Heart left ventricle (tissue), 16 donors: Measurements from ENCODE around the gene WFS1. TPM values are rescaled to one million over a fixed set of nuclear protein-coding genes. Genes with fewer than 3 reads are reported as not detected.
A peak's percentile ranks its signal among the peaks of the same experiment; 100 is the strongest.

Experiments
- ATAC-seq, 4 donors: fragments of 200-7000 bp; cut with Tn5 transposase; one replicate each; pipeline ENCODE4 v1.9.1; 2020 to 2022; ENCODE audit warnings: moderate library complexity in 4 of 4, mild to moderate bottlenecking in 3 of 4, moderate number of reproducible peaks in 1 of 4
- DNase-seq, 5 donors: peaks; one replicate each; pipeline ENCODE4 v3.0.0-alpha.2; 2020
- H3K27ac ChIP-seq, 12 donors: fragments of 200-600 bp; sonication (generic) in 4 of 12; one replicate each; pipeline versions ENCODE4 v1.5.0 to v1.8.0; 2016 to 2022; ENCODE audit warnings: mild to moderate bottlenecking in 2 of 12
- H3K27me3 ChIP-seq, 9 donors: fragments of 200-600 bp; sonication (generic) in 2 of 9; one replicate each; pipeline versions ENCODE4 v1.5.1 to v1.8.0; 2016 to 2022; ENCODE audit warnings: mild to moderate bottlenecking in 3 of 9
- H3K36me3 ChIP-seq, 9 donors: fragments of 200-600 bp; sonication (generic) in 2 of 9; one replicate each; pipeline versions ENCODE4 v1.5.0 to v1.8.0; 2018 to 2022; ENCODE audit warnings: mild to moderate bottlenecking in 2 of 9
- H3K4me1 ChIP-seq, 12 donors: fragments of 200-600 bp; sonication (generic) in 4 of 12; one replicate each; pipeline versions ENCODE4 v1.5.0 to v1.8.0; 2016 to 2022; ENCODE audit warnings: mild to moderate bottlenecking in 3 of 12
- H3K4me3 ChIP-seq, 12 donors: fragments of 200-600 bp; sonication (generic) in 4 of 12; one replicate each; pipeline versions ENCODE4 v1.5.0 to v1.8.0; 2017 to 2022; ENCODE audit warnings: mild to moderate bottlenecking in 9 of 12, moderate library complexity in 4 of 12
- H3K9me3 ChIP-seq, 12 donors: fragments of 200-600 bp; sonication (generic) in 4 of 12; one replicate each; pipeline versions ENCODE4 v1.5.0 to v1.8.0; 2016 to 2022; ENCODE audit warnings: mild to moderate bottlenecking in 1 of 12
- CTCF ChIP-seq, 12 donors: fragments of 200-600 bp; sonication (generic) in 4 of 12; IDR thresholded peaks; one replicate each; pipeline versions ENCODE4 v1.5.0 to v1.8.0; 2018 to 2022; ENCODE audit warnings: antibody characterized with exemption in 12 of 12, mild to moderate bottlenecking in 5 of 12
- POLR2A ChIP-seq, 2 donors: fragments of 450-650 bp; IDR thresholded peaks; one replicate each; pipeline ENCODE4 v1.6.1; 2017; ENCODE audit warnings: antibody characterized with exemption in 2 of 2, mild to moderate bottlenecking in 2 of 2, moderate library complexity in 2 of 2
- WGBS, 4 donors: extraction: QIAGEN DNeasy Blood & Tissue Kit in 2 of 4; methylation state at CpG; one replicate each; pipeline versions ENCODE4 v1.1.5 to v1.1.7; 2013 to 2018; 5-methylcytosine and 5-hydroxymethylcytosine counted together
- intact Hi-C, 10 donors: fragments of 100-400 bp; cut with DNase I; formaldehyde crosslinking; loops; one replicate each; pipeline versions ENCODE4 v1.11.1 to v1.14.2; 2022
- polyA plus RNA-seq, 2 donors: library from polyadenylated mRNA; stranded (reverse); fragments of 200-250 nt; gene quantifications; one replicate each; pipeline ENCODE4 v1.2.3, GENCODE V29; 2013
- total RNA-seq, 9 donors: library from RNA; depleted of rRNA in 2 of 9; stranded (reverse); fragments of >200 nt in 2 of 9; fragmentation: NEBNext Ultra II Directional in 3 of 9; extraction: Animal tissue kit (Norgen Biotek cat#: 25700) in 3 of 9; gene quantifications; one replicate each; pipeline versions ENCODE4 v1.1.0 to v1.2.4, GENCODE V29; 2016 to 2023
- donor health status: ischemic (EF 13 %, LVEDD 7.1; RV severe dilation, severe dysfunction).
- donor health status: healthy with polysubstance abuse.
- donor health status: DM: no; HTN: yes; CAD: no.
- donor health status: DM: no; HTN: no; CAD: no.
- donor health status: ischemic (EF 25% LVEDD 6.9; RV normal size, moderate dysfunction).
- donor health status: ischemic (EF 25% LVEDD 5.7; RV mildly dilated, moderate dysfunction).
- donor health status: healthy.
- donor health status: DM: yes; HTN: yes; CAD: no.
- donor health status: ischemic (EF 35%, LVEDD 5.7; RV mildly dilated, moderate dysfunction).
- donor health status: nonischemic (EF 11% LVEDD 7.7; RV severe dilation, severe dysfunction).
- donor health status: DM: yes; HTN: yes; CAD: no.
- donor health status: PGD.
- donor health status: ischemic (EF 29% LVEDD 5.4; RV normal size, mild dysfunction).
- donor health status: nonischemic (EF 23%, LVEDD 6.1; RV moderate dilation, normal function).

The WFS1 gene
- total and polyA plus RNA-seq, 11 donors: 44.8 to 202 (median 73.2) TPM

- WGBS, 4 donors: 81 to 88% (median 87%) methylated on average over 11 to 12 of the region's 12 CpGs
- DNase-seq (peak in 1 of 5 donors; percentile 19), ATAC-seq (no peak)
- Histone ChIP-seq H3K27ac (no peak overlapping the region), H3K27me3 (peaks cover 0 to 13% (median 0%) of the 10 kb centered on the region in 9 donors), H3K9me3 (no peaks in the 10 kb centered on the region), H3K4me1 (no peaks in the 10 kb centered on the region), H3K36me3 (no peaks in the 10 kb centered on the region), H3K4me3 (no peak overlapping the region)
- intact Hi-C loops: no loop called here
- no peak for TF ChIP-seq CTCF (IDR thresholded peaks at IDR 0.05)
- TF ChIP-seq POLR2A (IDR thresholded peaks at IDR 0.05): no peak
Measured at GRCh38 chr4:6262176-6262575, 7.5 kb upstream of the WFS1 start.

DNA sequence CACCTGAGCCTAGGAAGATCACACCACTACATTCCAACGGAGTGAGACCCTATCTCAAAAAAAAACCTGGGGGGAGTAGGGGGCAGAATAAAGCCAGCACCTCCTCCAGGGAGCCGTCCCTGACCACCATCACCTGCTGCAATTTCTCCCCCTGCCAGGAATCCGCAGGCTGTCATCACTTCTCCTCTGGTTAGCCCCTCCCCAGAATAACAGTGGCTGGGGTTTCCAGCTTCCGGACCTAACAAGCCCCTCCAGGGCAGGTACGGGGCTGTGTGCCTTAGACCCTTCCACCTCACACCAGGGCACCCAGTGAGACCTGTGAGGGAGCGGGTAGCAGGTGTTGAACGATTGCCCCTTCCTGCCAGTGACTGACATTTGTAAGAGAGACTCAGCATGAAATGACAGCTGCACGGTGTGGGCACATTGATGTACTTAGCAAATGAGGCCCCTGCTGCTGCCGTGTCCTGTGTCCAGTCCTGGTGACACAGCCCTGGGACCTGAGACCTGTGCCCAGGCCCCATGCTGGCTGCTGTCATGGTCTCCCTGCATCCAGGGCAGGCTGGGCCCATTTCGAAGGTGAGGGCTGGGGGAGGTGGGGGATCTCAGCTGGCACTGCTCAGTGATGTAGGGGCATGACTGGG lies 6.7 kb upstream of the WFS1 start:
- TF ChIP-seq POLR2A (IDR thresholded peaks at IDR 0.05): no peak
- no peak for TF ChIP-seq CTCF (IDR thresholded peaks at IDR 0.05)
- Histone ChIP-seq H3K9me3 (no peaks in the 10 kb centered on the region), H3K27me3 (peaks cover 0 to 13% (median 0%) of the 10 kb centered on the region in 9 donors), H3K4me3 (no peak overlapping the region), H3K27ac (no peak overlapping the region), H3K4me1 (peaks cover 0 to 5% (median 0%) of the 10 kb centered on the region in 12 donors), H3K36me3 (no peaks in the 10 kb centered on the region)
- 67 to 72% (median 69%) methylated on average over 10 of the region's 10 CpGs for WGBS, 4 donors
- intact Hi-C loops: no loop called here
- DNase-seq (peak in 1 of 5 donors; percentile 38), ATAC-seq (peak in 1 of 4 donors; percentile 9)

DNA sequence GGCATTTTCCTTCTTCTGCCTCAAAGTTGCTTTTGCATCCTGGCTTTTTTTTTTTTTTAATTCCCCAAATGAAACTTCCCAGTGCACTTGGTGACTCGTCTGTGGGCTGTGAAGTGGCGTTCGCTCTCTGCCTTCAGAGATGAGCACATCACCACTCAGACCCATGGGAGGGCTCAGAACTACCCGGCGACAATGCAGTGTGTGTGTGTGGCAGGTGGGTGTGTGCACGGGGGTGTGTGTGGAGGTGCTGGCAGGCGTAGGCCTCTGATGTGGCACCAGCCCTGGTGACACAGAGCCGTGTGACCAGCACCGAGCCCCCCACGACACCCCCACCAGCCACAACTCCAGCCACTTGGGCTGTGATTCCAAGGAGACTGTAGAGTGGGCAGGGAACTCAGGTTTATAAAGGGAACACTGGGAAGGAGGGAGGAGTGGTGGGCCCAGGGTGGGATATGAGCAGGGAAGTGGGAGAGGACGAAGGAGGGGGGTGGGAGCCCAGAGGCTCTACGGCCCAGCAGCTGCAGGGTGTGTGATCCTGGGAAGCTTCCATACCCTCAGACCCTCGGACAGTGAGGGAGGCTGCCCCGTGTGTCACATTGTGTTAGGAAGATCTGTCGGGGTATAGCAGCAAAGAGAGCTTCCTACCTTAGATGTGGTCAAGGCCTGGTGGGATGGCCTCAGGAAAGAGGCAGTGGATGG lies 6.0 kb upstream of the WFS1 start:
- TF ChIP-seq POLR2A (IDR thresholded peaks at IDR 0.05): no peak
- intact Hi-C loops: loop anchor here in 8 of 10 donors (1.0 to 2.0 kb wide), 2 partner anchors 63 to 64 kb away; no protein-coding TSS in a partner anchor
- H3K9me3 ChIP-seq: no peaks in the 10 kb centered on the region
- DNase-seq (peak in 1 of 5 donors; percentile 24), ATAC-seq (peak in 2 of 4 donors; percentile 7 to 10)
- H3K27me3 ChIP-seq: peaks cover 0 to 7% (median 0%) of the 10 kb centered on the region in 9 donors
- H3K27ac ChIP-seq: no peak overlapping the region
- H3K4me1 ChIP-seq: peaks cover 0 to 5% (median 0%) of the 10 kb centered on the region in 12 donors
- H3K36me3 ChIP-seq: no peaks in the 10 kb centered on the region
- no peak overlapping the region for H3K4me3 ChIP-seq
- 76 to 79% (median 77%) methylated on average over 15 of the region's 15 CpGs for WGBS, 4 donors

DNA sequence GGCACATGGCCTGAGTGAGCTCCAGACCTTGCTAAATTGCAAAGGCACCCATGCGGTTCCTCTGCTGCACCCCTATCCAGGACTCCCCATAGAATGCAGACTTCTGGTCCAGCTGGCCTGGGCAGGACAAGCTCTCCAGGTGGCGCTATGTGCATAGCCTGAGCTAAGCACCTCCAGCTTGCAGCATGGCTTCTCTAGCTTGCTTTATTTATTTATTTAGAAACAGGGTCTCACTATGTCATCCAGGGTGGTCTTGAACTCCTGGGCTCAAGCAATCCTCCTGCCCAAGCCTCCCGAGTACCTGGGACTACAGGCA lies 5.5 kb upstream of the WFS1 start:
- Histone ChIP-seq H3K4me3 (no peak overlapping the region), H3K9me3 (no peaks in the 10 kb centered on the region), H3K4me1 (peaks cover 0 to 9% (median 3%) of the 10 kb centered on the region in 12 donors), H3K36me3 (no peaks in the 10 kb centered on the region), H3K27ac (no peak overlapping the region), H3K27me3 (peaks cover 0 to 7% (median 0%) of the 10 kb centered on the region in 9 donors)
- 55 to 72% (median 64%) methylated on average over 3 of the region's 3 CpGs for WGBS, 4 donors
- TF ChIP-seq CTCF (IDR thresholded peaks at IDR 0.05): peak; percentile 31 to 75 (median 64)
- TF ChIP-seq POLR2A (IDR thresholded peaks at IDR 0.05): no peak
- intact Hi-C loops: loop anchor here in 8 of 10 donors (1.0 to 2.0 kb wide), 2 partner anchors 63 kb away; no protein-coding TSS in a partner anchor
- DNase-seq: peak in 3 of 5 donors; percentile 52 to 63 (median 53)
- ATAC-seq: peak in 3 of 4 donors; percentile 79 to 85 (median 80)
